ELF-1 (cell line): ENCODE measurements around the gene MAGED4.
"Not testable (repeated sequence)": the region's sequence is repeated elsewhere in the genome, so short reads cannot be mapped to it uniquely, and the experiment has no call there.

ENCODE experiments used
- DNase-seq: peaks from one replicate; pipeline ENCODE4 v3.0.0-alpha.2; 2016; ENCODE audit warnings: low read depth, low spot score

The MAGED4 gene, protein sequence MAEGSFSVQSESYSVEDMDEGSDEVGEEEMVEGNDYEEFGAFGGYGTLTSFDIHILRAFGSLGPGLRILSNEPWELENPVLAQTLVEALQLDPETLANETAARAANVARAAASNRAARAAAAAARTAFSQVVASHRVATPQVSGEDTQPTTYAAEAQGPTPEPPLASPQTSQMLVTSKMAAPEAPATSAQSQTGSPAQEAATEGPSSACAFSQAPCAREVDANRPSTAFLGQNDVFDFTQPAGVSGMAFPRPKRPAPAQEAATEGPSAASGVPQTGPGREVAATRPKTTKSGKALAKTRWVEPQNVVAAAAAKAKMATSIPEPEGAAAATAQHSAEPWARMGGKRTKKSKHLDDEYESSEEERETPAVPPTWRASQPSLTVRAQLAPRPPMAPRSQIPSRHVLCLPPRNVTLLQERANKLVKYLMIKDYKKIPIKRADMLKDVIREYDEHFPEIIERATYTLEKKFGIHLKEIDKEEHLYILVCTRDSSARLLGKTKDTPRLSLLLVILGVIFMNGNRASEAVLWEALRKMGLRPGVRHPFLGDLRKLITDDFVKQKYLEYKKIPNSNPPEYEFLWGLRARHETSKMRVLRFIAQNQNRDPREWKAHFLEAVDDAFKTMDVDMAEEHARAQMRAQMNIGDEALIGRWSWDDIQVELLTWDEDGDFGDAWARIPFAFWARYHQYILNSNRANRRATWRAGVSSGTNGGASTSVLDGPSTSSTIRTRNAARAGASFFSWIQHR

DNA sequence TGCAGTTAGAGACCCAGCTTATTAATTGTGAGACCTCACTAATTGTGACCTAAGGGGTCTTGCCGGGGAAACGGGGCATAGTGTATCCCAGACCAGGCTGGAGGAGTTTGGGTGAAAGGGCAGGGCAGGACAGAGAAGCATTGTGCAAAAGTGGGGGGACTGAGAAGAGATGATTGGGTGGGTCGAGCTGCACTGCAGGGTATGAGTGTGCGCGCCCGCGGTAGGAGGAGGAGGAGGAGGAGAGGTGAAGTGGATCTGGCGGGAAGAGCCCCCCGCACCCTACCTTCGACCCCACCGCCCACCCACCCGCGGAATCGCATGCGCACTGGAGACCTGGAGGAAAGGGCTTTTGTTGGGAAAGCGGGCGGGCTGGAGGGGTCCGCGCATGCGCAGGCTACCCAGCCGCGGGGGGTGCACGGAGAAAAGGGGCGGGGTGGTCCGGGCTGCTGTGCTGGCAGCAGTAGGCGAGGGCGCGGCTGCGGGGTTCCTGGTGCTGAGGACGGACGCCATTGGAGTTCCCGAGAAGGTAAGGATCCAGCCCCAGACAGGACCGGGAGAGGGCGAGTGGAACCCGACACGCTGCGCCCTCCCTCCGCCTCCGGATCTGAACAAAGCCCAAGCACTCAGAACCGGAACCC is at the start of gene MAGED4:
TSS of gene MAGED4 (plus strand) at position 449 of the 638 bp plus-strand sequence. CDS start 1,035 bp downstream, outside the sequence.
- not testable (repeated sequence) for DNase-seq

DNA sequence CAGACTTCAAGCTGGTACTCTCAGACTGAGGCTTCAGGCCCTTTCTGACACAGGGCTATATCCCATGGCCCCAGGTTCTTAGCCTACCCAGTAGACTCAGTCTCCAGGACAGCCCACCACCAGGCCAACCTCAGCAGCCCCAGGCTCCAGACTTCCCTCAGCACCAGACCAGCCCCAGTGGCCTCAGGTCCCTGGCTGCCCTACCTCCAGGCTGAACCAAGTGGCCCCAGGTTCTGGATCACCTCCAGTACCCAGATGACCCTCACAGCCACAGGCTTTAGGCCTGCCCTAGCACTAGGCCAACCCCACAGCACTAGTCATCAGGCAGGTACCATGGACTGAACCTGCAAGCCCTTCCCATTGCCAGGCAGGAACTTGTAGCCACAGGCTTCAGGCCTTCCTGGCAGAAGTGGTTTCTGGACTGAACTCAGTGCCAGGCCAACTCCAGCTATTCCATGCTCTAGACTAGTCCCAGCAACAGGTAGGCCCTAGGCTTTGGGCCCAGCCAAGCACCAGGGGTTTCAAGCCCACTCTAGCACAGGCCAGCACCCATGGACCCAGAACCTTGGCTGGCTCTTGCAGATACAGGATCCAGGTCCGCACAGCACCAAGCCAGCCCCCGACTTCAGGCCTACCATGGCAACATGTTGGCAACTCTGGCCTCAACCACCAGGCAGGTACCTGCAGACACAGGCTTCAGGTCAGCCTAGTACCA is 45.7 kb upstream of the MAGED4 start:
- DNase-seq: no peak

DNA sequence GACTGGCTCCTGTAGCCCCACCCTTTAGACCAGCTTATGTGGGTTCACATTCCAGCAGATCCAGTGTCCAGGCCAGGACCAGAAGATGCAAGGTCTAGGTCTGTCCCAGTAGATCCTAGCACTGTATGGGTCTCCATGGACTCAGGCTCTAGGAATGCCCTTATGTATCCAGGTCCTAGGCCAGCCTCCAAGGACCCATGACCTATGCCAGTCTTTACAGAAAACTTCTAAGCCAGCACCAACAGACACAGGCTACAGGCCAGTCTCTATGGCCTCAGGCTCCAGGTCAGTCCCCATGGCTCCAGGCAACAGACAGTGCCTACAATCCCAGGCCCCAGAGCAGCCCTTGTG is 45.2 kb upstream of the MAGED4 start:
- DNase-seq: no peak

DNA sequence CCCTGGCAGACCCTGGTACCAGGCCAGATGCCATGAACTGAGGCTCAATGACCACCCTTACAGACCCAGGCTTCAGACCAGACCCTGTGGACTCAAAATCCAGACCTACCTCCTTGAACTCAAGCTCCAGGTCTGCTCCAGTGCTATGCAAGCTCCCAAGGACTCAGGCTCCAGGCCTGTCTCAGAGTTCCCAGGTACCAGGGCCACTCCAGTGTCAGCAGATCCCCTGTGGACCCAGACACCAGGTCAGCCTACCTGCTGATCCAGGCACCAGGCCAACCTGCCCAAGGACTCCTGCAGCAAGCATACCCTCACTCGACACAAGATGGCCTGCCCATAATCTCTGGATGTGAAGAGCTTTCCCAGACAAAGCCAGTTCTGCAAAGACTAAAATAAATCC is 44.7 kb upstream of the MAGED4 start:
- no peak for DNase-seq

DNA sequence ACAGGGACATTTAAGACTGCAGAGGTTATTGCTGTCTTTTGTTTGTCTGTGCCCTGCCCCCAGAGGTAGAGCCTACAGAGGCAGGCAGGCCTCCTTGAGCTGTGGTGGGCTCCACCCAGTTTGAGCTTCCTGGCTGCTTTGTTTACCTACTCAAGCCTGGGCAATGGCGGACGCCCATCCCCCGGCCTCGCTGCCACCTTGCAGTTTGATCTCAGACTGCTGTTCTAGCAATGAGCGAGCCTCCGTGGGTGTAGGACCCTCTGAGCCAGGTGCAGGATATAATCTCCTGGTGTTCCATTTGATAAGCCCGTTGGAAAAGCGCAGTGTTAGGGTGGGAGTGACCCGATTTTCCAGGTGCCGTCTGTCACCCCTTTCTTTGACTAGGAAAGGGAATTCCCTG is 34.0 kb upstream of the MAGED4 start:
- not testable (repeated sequence) for DNase-seq

DNA sequence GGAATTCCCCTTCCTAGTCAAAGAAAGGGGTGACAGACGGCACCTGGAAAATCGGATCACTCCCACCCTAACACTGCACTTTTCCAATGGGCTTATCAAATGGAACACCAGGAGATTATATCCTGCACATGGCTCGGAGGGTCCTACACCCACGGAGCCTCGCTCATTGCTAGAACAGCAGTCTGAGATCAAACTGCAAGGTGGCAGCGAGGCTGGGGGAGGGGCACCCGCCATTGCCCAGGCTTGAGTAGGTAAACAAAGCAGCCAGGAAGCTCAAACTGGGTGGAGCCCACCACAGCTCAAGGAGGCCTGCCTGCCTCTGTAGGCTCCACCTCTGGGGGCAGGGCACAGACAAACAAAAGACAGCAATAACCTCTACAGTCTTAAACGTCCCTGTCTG is 24.5 kb upstream of the MAGED4 start:
- DNase-seq: not testable (repeated sequence)

DNA sequence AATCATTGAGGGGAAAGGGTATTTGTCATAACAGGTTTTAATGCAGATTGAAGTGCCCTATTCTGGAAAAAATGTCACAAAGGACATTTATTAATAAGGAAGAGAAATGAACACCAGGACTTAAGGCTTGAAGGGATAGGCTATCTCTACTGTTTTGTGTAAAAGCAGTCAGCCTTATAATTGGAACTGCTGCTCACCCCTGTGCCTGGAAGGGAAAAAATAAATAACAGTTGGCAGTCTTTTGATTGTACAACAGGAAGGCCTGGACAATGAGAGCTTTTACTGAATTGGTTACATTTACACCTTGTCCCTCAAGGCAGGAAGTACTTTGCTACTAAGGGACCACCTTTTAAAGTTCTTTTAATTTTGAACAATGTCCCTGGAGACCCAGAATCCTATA is 17.8 kb upstream of the MAGED4 start:
- DNase-seq: no peak

DNA sequence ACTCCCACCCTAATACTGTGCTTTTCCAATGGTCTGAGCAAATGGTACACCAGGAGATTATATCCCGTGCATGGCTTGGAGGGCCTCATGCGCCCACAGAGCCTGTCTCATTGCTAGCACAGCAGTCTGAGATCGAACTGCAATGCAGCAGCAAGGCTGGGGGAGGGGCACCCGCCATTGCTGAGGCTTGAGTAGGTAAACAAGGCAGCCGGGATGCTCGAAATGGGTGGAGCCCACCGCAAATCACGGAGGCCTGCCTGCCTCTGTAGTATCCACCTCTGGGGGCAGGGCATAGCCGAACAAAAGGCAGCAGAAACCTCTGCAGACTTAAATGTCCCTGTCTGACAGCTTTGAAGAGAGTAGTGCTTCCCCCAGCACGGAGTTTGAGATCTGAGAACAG is 13.6 kb upstream of the MAGED4 start:
- not testable (repeated sequence) for DNase-seq

DNA sequence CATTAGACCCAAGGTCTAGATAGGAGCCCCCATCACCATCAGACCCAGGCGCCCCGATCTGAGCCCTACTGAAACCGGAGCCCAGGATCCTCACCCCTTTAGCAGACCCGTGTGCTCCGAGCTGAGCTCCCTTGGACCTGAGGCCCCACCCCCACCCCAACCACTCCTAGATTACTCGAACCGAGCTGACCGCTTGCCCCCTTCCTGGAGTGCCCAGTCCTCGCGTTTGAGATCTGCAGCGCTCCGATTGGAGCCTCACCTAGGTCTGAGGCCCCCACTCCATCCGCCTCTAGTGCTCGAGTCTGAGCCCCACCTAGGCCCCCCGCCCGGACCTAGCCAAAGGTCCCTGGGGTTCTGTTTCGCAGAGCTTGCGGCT is 378 bp downstream of the MAGED4 start:
- DNase-seq: not testable (repeated sequence)

DNA sequence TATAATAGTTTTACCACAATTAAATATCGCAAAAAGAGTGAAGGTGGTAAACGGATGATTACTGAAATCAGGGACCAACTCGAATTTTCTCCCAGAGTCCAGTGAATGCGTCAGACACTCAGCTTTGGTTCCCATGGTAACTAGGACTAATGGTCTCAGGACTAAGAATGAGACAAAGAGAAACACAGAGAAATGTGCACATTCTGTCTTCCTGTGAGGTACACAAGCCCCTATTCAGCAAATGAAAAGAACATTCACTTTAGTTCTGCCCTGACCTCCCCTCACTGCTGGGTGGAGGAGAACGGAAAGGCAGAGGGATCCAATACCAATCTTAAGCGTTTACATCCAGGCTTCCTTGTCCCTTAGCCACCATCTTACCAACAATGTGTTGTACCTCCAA is 26.7 kb downstream of the MAGED4 start:
- DNase-seq: not testable (repeated sequence)

DNA sequence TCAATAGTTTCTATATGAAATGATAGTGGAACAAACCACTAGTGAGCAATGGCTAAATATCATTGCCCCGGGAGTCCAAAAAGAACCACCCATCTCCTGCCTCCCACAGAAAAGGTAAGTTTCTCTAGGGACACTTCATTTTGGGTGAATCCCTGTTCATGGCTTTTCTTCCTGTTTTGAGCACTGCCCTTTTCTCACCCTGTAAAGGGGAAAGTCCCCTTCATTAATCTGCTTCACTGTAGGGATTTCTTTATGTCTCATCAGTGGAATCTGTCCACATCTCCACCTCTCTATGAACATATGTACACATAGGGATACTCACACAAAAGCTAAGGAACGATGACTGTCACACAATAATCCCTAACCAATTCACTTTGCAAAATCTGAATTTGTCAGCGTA is 28.6 kb downstream of the MAGED4 start:
- DNase-seq: no peak

DNA sequence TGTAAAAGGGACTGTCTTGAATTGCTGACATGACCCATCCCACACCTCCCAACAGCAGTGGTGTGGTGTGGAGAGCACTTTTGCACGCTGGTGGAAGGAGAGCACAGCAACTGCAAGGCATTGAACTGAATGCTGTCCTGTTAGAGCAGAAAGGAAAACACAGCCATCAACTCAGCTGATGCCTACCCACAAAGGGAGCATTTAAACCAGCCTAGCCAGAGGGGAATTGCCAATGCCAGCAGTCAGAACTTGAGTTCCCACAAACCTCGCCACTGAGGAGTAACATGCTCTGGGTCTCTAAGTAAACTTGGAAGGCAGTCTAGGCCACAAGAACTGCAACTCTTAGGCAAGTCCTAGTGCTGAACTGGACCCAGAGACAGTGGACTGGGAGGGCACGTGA is 31.9 kb downstream of the MAGED4 start:
- no peak for DNase-seq

DNA sequence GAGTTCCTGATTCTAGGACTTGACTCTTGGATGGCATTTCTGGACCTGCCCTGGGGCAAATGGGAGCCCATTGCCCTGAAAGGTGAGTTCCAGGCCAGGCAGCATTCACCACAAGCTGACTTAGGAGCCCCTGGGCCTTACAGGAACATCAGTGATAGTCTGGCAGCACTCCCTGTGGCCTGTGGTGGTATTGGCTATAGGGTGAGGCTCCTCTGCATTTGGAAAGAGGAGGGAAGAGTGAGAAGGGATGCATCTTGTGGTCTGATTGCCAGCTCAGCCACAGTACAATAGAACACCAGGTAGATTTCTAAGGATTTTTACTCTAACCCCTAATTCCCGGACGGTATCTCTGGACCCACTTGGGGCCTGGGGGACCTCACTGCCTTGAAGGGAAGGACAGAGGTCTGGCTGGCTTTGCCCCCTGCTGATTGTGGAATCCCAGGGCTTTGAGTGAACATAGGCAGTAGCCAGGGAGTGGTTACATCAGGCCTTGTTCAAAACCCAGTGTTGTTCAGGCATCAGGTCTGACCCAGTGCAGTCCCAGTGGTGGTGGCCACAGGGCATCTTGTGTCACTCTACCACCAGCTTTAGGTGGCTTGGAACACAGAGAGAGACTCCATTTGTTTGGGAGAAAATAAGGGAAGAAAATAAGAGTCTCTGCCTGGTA is 32.9 kb downstream of the MAGED4 start:
- DNase-seq: peak; percentile 77

DNA sequence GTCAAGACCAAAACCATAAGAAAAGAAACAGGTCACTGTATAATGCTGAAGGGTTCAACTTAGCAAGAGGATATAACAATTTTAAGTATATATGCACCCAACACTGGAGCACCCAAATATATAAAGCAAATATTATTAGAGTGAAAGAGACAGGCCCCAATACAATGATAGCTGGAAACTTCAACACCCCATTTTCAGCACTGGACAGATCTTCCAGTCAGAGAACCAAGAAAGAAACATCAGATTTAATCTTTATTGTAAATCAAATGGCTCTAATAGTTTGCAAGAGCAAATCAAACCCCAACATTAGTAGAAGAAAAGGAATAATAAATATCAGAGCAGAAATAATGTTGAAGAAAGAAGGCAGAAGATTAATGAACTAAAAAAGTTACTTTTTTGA is 36.2 kb downstream of the MAGED4 start:
- DNase-seq: no peak
